T47D (cell line): ENCODE measurements around the gene CHMP4A.

Experiments
- DNase-seq, 2 experiments: peaks; one replicate each; pipeline versions ENCODE4 v3.0.0 to v3.0.0-alpha.2; 2011 to 2012; ENCODE audit warnings: low read depth in 1 of 2, low spot score in 1 of 2
- JUND ChIP-seq: IDR thresholded peaks from 2 replicates; pipeline ENCODE4 v1.6.1; 2012; ENCODE audit warnings: low read depth
- in situ Hi-C: cut with HindIII; loops from 2 replicates; pipeline ENCODE4 v1.10.0; 2016; ENCODE audit warnings: low sequenced_read_pairs, low pct_unique_long_range_greater_than_20kb

The CHMP4A gene

GRCh38 chr14:24182110-24182882, 31.0 kb downstream of the CHMP4A start:
- no peak for TF ChIP-seq JUND
- no peak for DNase-seq
- in situ Hi-C loops: no loop called here

GRCh38 chr14:24181371-24182077, 31.8 kb downstream of the CHMP4A start:
- TF ChIP-seq JUND: no peak
- in situ Hi-C loops: no loop called here
- DNase-seq: no peak

- TF ChIP-seq JUND: no peak
- DNase-seq: no peak
- in situ Hi-C loops: no loop called here
Observed at GRCh38 chr14:24179961-24180796, 33.1 kb downstream of the CHMP4A start.

- TF ChIP-seq JUND: no peak
- DNase-seq: no peak
- in situ Hi-C loops: no loop called here
Observed at GRCh38 chr14:24179294-24179960, 33.9 kb downstream of the CHMP4A start.

- in situ Hi-C loops: no loop called here
- no peak for DNase-seq
- TF ChIP-seq JUND: no peak
Observed at GRCh38 chr14:24178399-24179178, 34.7 kb downstream of the CHMP4A start.

GRCh38 chr14:24177891-24178290, 35.4 kb downstream of the CHMP4A start:
- no peak for TF ChIP-seq JUND
- no peak for DNase-seq
- in situ Hi-C loops: no loop called here

- in situ Hi-C loops: no loop called here
- no peak for TF ChIP-seq JUND
- DNase-seq: no peak
Observed at GRCh38 chr14:24177041-24177825, 36.1 kb downstream of the CHMP4A start.

GRCh38 chr14:24176599-24176998, 36.7 kb downstream of the CHMP4A start:
- no peak for TF ChIP-seq JUND
- DNase-seq: no peak
- in situ Hi-C loops: no loop called here

- DNase-seq: no peak
- in situ Hi-C loops: no loop called here
- TF ChIP-seq JUND: no peak
Observed at GRCh38 chr14:24172871-24173281, 40.4 kb downstream of the CHMP4A start.

- no peak for DNase-seq
- in situ Hi-C loops: no loop called here
Observed at GRCh38 chr14:24172261-24172860, 40.9 kb downstream of the CHMP4A start.

More at GRCh38 chr14:24172261-24172860, 40.9 kb downstream of the CHMP4A start:
- no peak for TF ChIP-seq JUND
